Hepatocyte (in vitro differentiated cells): ENCODE results near the gene FAM151B. TPM values are rescaled to one million over a fixed set of nuclear protein-coding genes. Genes with fewer than 3 reads are reported as not detected.

ENCODE experiments used
- DNase-seq: peaks from one replicate; pipeline ENCODE4 v3.0.0-alpha.2; 2016; ENCODE audit warnings: low spot score
- H2AFZ ChIP-seq: fragments of 200-600 bp; sonication (generic); 2 replicates; pipeline ENCODE4 v1.6.0; 2016; ENCODE audit warnings: antibody characterized with exemption, mild to moderate bottlenecking
- H3K27ac ChIP-seq: fragments of 200-600 bp; sonication (generic); 2 replicates; pipeline ENCODE4 v1.5.1; 2016; ENCODE audit warnings: mild to moderate bottlenecking
- H3K27me3 ChIP-seq: fragments of 200-600 bp; sonication (generic); 2 replicates; pipeline ENCODE4 v1.6.1; 2016
- H3K36me3 ChIP-seq: fragments of 200-600 bp; sonication (generic); replicated peaks from 2 replicates; pipeline ENCODE4 v1.5.1; 2016; ENCODE audit warnings: low read depth; ENCODE audit not compliant: insufficient read depth
- H3K4me1 ChIP-seq: fragments of 200-600 bp; sonication (generic); 2 replicates; pipeline ENCODE4 v1.5.1; 2016; ENCODE audit warnings: mild to moderate bottlenecking, moderate library complexity; ENCODE audit not compliant: insufficient read depth
- H3K4me2 ChIP-seq: fragments of 200-600 bp; sonication (generic); 2 replicates; pipeline ENCODE4 v1.6.0; 2016
- H3K4me3 ChIP-seq: fragments of 200-600 bp; sonication (generic); 2 replicates; pipeline ENCODE4 v1.5.1; 2016; ENCODE audit warnings: mild to moderate bottlenecking
- H3K79me2 ChIP-seq: fragments of 200-600 bp; sonication (generic); 2 replicates; pipeline ENCODE4 v1.6.0; 2017; ENCODE audit warnings: mild to moderate bottlenecking
- H3K9me2 ChIP-seq: fragments of 200-600 bp; sonication (generic); replicated peaks from 2 replicates; pipeline ENCODE4 v1.6.0; 2017; ENCODE audit warnings: mild to moderate bottlenecking; ENCODE audit not compliant: insufficient read depth
- H3K9me3 ChIP-seq: fragments of 200-600 bp; sonication (generic); 2 replicates; pipeline ENCODE4 v1.5.1; 2016; ENCODE audit warnings: low read depth, mild to moderate bottlenecking
- H4K20me1 ChIP-seq: fragments of 200-600 bp; sonication (generic); 2 replicates; pipeline ENCODE4 v1.6.0; 2016; ENCODE audit warnings: mild to moderate bottlenecking; ENCODE audit not compliant: insufficient read depth, poor library complexity, severe bottlenecking
- EZH2 ChIP-seq: fragments of 200-600 bp; sonication (generic); IDR thresholded peaks from 2 replicates; pipeline ENCODE4 v1.6.1; 2016; ENCODE audit warnings: antibody characterized with exemption, mild to moderate bottlenecking, borderline replicate concordance
- EZH2phosphoT487 ChIP-seq: fragments of 200-600 bp; sonication (generic); IDR thresholded peaks from one replicate; pipeline ENCODE4 v1.6.1; 2018; ENCODE audit warnings: antibody characterized with exemption, mild to moderate bottlenecking, low read depth, moderate library complexity; ENCODE audit not compliant: unreplicated experiment, severe bottlenecking
- WGBS: methylation state at CpG from one replicate; pipeline ENCODE4 v1.1.6; 2016; ENCODE audit warnings: low lambda C conversion rate; ENCODE audit errors: missing lambda C conversion rate; 5-methylcytosine and 5-hydroxymethylcytosine counted together
- polyA plus RNA-seq: library from polyadenylated mRNA; unstranded; fragments of >200 nt; fragmentation: Nextera tagmentation; extraction: Ambion mirVana; gene quantifications from 2 replicates; pipeline ENCODE4 v1.2.1, GENCODE V29; 2016
- total RNA-seq: library from RNA; depleted of rRNA; stranded (reverse); fragments of >200 nt; gene quantifications from 2 replicates; pipeline ENCODE4 v1.2.3, GENCODE V29; 2014
- TF ChIP-seq, protein P1 (sequence below): fragments of 200-600 bp; sonication (generic); IDR thresholded peaks from 2 replicates; pipeline ENCODE4 v1.5.1; 2016; ENCODE audit warnings: antibody characterized with exemption, mild to moderate bottlenecking; ENCODE audit not compliant: poor library complexity

FAM151B gene
- total and polyA plus RNA-seq, 2 experiments from 2014 or later = 0.94 to 2.7 TPM

DNA sequence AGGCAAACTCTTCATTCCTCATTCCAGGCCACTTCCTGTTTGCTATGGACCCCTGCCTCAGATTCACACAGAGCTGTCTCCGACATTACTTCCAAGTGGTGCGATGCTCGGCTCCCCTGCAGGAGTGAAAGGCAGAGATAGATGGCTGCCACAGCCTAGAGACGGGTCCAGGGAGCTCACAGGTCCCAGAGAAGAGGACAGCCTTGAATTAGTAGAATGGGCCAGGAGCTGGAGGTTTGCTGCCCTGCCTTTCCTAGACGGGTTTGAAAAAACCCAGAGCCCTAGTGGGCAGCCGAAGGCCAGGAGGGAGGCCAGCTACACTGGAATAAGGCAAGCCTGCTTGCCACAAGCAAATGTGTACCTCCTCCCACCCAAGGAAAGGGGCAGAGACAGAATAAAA lies 80.4 kb downstream of the FAM151B start:
- Histone ChIP-seq H3K36me3 (no peaks in the 10 kb centered on the region), H2AFZ (no peak overlapping the region), H3K9me3 (no peaks in the 10 kb centered on the region), H3K4me1 (peaks cover 5% of the 10 kb centered on the region), H3K27me3 (peaks cover 67% of the 10 kb centered on the region), H3K4me3 (no peak overlapping the region), H3K27ac (no peak overlapping the region), H3K79me2 (no peaks in the 10 kb centered on the region), H4K20me1 (no peaks in the 10 kb centered on the region), H3K4me2 (no peak overlapping the region), H3K9me2 (no peaks in the 10 kb centered on the region)
- 77% methylated on average over 6 of the region's 6 CpGs for WGBS
- no peak for DNase-seq
- TF ChIP-seq, protein P1, sequence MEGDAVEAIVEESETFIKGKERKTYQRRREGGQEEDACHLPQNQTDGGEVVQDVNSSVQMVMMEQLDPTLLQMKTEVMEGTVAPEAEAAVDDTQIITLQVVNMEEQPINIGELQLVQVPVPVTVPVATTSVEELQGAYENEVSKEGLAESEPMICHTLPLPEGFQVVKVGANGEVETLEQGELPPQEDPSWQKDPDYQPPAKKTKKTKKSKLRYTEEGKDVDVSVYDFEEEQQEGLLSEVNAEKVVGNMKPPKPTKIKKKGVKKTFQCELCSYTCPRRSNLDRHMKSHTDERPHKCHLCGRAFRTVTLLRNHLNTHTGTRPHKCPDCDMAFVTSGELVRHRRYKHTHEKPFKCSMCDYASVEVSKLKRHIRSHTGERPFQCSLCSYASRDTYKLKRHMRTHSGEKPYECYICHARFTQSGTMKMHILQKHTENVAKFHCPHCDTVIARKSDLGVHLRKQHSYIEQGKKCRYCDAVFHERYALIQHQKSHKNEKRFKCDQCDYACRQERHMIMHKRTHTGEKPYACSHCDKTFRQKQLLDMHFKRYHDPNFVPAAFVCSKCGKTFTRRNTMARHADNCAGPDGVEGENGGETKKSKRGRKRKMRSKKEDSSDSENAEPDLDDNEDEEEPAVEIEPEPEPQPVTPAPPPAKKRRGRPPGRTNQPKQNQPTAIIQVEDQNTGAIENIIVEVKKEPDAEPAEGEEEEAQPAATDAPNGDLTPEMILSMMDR = no peak
- no peak for TF ChIP-seq EZH2

DNA sequence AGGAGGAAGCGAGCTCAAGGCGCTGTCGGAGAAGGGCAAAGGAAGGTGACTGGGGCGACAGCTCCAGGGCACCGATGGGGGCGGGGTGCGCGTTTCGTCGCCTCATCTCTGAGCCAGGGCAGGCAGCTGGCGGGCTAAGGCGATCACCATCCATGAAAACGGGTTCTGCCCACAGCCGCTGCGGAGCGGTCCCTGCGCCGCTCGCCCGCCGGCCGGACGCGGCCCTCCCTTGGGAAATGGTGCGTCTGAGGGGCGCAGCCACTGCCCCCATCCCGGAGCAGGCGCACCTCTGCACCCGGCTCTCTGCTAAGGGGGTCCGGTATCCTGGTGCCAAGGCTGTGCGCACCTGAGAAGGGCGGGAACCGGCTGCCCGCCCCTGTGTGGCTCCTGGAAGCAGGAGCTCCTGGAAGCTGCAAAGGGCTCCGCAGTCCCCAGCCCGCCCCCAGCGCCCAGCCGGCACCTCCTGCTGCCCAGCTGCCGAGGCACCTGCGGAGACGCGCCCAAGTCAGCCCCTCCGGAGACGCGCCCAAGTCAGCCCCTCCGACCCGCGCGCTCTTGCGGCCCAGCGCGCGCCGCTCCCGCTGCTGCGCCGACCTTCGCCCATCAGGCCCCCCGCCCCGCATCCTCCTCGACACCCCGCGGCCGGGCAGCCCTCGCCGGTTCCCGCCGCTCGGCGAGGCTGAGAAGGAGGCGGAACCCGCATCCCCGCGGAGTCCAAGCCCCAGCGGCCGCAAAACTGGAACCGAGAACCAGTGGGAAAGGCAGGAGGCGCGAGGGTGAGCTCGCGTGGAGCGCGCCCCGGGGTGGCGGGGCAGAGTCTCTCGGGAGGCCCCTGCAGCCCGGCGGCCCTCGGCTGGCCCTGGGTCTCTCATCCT lies 81.4 kb downstream of the FAM151B start:
- H3K4me1 ChIP-seq = peaks cover 5% of the 10 kb centered on the region
- peak overlapping the region; percentile 39 for H3K4me3 ChIP-seq
- H3K27ac ChIP-seq = no peak overlapping the region
- no peaks in the 10 kb centered on the region for H3K36me3 ChIP-seq
- 3% methylated on average over 54 of the region's 89 CpGs for WGBS
- no peaks in the 10 kb centered on the region for H3K79me2 ChIP-seq
- DNase-seq = no peak
- TF ChIP-seq EZH2 = peak; percentile 47
- TF ChIP-seq, protein P1 = no peak
- no peak for TF ChIP-seq EZH2phosphoT487
- peaks cover 72% of the 10 kb centered on the region for H3K27me3 ChIP-seq
- H3K9me2 ChIP-seq = no peaks in the 10 kb centered on the region
- H3K4me2 ChIP-seq = peak overlapping the region; percentile 97
- H3K9me3 ChIP-seq = no peaks in the 10 kb centered on the region
- no peaks in the 10 kb centered on the region for H4K20me1 ChIP-seq
- H2AFZ ChIP-seq = peak overlapping the region; percentile 83

DNA sequence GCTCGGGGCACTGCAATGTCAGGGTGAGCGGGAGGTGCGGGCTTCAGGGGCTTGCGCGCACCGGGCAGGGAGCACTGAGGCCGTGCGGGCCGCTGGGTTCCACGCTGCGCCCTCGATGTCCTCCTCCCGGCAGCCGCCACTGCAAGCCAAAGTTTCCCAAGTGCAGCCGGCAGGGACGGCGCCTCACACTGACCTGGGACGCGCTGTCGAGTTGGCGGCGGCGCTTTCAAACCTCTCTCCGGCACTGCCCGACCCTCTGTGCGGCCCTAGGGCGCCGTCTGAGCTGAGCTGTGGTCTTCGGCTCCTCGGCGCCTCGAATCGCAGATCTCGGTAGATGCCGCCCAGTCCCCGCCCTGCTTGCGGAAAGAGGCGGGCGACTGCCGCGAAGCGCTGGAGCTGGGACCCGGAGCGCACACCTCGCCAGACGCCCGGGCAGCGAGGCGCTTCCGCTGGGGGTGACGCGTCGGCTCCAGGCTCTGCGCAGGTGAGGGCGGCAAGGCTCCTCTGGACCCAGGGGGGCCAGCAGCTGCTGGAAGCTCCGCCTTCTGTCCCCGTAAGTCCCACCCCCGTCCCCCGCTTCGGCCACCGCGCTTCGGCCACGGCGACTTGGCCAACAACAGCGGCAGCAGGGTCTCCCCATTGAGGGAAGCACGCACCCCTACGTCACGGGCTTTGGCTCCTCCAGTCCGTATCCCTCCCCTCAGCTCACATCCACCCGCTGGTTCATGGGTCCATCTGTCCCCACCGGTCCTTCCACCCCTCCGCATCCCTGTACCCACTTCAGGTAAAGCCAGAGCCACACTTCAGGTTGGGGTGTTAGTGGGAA lies 82.3 kb downstream of the FAM151B start, which contains the start of gene ANKRD34B:
ANKRD34B (minus strand) TSS at position 320 of the 826 bp plus-strand sequence. CDS start 10,261 bp downstream, outside the sequence.
- Histone ChIP-seq H2AFZ (peak within 1 kb of the TSS; percentile 83), H3K9me2 (no peaks in the 10 kb centered on the region), H3K4me3 (peak within 1 kb of the TSS; percentile 39), H3K79me2 (no peaks in the 10 kb centered on the region), H3K9me3 (no peaks in the 10 kb centered on the region), H3K27ac (no peak within 1 kb of the TSS), H3K4me2 (peak within 1 kb of the TSS; percentile 97), H4K20me1 (no peaks in the 10 kb centered on the region), H3K27me3 (peaks cover 72% of the 10 kb centered on the region), H3K36me3 (no peaks in the 10 kb centered on the region), H3K4me1 (peaks cover 5% of the 10 kb centered on the region)
- TF ChIP-seq EZH2phosphoT487 = no peak
- TF ChIP-seq, protein P1 = no peak
- TF ChIP-seq EZH2 = peak; percentile 12
- peak; percentile 34 for DNase-seq
- 3% methylated on average over 57 of the region's 73 CpGs for WGBS
